Breast epithelium (tissue), 4 donors: ENCODE measurements around the gene PLEKHM2. TPM values are rescaled to one million over a fixed set of nuclear protein-coding genes. Genes with fewer than 3 reads are reported as not detected.

Experiments
- DNase-seq, 2 donors: peaks; one replicate each; pipeline ENCODE4 v3.0.0-alpha.2; 2019; ENCODE audit warnings: low spot score in 2 of 2
- H3K27ac ChIP-seq, 2 donors: fragments of 200-600 bp; sonication (generic) in 1 of 2; one replicate each; pipeline ENCODE4 v1.5.1; 2016 to 2019; ENCODE audit warnings: mild to moderate bottlenecking in 1 of 2
- H3K27me3 ChIP-seq, 2 donors: fragments of 200-600 bp; sonication (generic) in 1 of 2; one replicate each; pipeline versions ENCODE4 v1.5.1 to v1.6.0; 2017 to 2019; ENCODE audit warnings: control low read depth in 1 of 2, mild to moderate bottlenecking in 1 of 2
- H3K36me3 ChIP-seq: fragments of 200-600 bp; one replicate; pipeline ENCODE4 v1.5.1; 2019
- H3K4me1 ChIP-seq, 2 donors: fragments of 200-600 bp; sonication (generic); one replicate each; pipeline ENCODE4 v1.5.1; 2016 to 2019; ENCODE audit warnings: control low read depth in 1 of 2
- H3K4me3 ChIP-seq, 3 donors: fragments of 200-600 bp; sonication (generic); 1 replicate in 2 of 3; 2 replicates in 1 of 3; pipeline ENCODE4 v1.5.1; 2016 to 2019; ENCODE audit warnings: mild to moderate bottlenecking in 3 of 3, moderate library complexity in 2 of 3
- H3K9me3 ChIP-seq, 2 donors: fragments of 200-600 bp; sonication (generic) in 1 of 2; one replicate each; pipeline ENCODE4 v1.5.1; 2016 to 2019; ENCODE audit warnings: control low read depth in 1 of 2
- CTCF ChIP-seq, 3 donors: fragments of 450-650 bp; IDR thresholded peaks; one replicate each; pipeline ENCODE4 v1.5.1; 2016 to 2017; ENCODE audit warnings: antibody characterized with exemption in 3 of 3, mild to moderate bottlenecking in 3 of 3, moderate library complexity in 3 of 3
- POLR2A ChIP-seq: fragments of 450-650 bp; IDR thresholded peaks from one replicate; pipeline ENCODE4 v1.6.1; 2016; ENCODE audit warnings: antibody characterized with exemption, mild to moderate bottlenecking, moderate library complexity
- POLR2AphosphoS5 ChIP-seq, 3 donors: sonication (generic); formaldehyde crosslinking; IDR thresholded peaks; one replicate each; pipeline ENCODE4 v1.6.1; 2017; ENCODE audit warnings: antibody characterized with exemption in 3 of 3
- intact Hi-C: fragments of 100-400 bp; cut with DNase I; formaldehyde crosslinking; loops from one replicate; pipeline ENCODE4 v1.15.1; 2023; ENCODE audit warnings: low total_unique reads
- total RNA-seq, 3 donors: library from RNA; depleted of rRNA; stranded (reverse); fragments of >200 nt; gene quantifications; one replicate each; pipeline ENCODE4 v1.1.0, GENCODE V29; 2016

PLEKHM2 gene
- total RNA-seq, 3 donors from 2014 or later = 29.7 to 56.5 (median 41.6) TPM

- Histone ChIP-seq H3K36me3 (no peaks in the 10 kb centered on the region), H3K4me3 (no peak overlapping the region), H3K9me3 (no peaks in the 10 kb centered on the region), H3K27me3 (no peaks in the 10 kb centered on the region), H3K4me1 (no peaks in the 10 kb centered on the region), H3K27ac (no peak overlapping the region)
- TF ChIP-seq CTCF (IDR thresholded peaks at IDR 0.05) (no peak), POLR2A (no peak), POLR2AphosphoS5 (IDR thresholded peaks at IDR 0.05) (no peak)
- no peak for DNase-seq
- intact Hi-C loops = no loop called here
Measured at GRCh38 chr1:15668089-15668754, 15.9 kb upstream of the PLEKHM2 start.

- no peak for DNase-seq
- H3K4me3 ChIP-seq = no peak overlapping the region
- no peak overlapping the region for H3K27ac ChIP-seq
- intact Hi-C loops = no loop called here
- no peaks in the 10 kb centered on the region for H3K27me3 ChIP-seq
- TF ChIP-seq POLR2AphosphoS5 (IDR thresholded peaks at IDR 0.05) (no peak), CTCF (IDR thresholded peaks at IDR 0.05) (no peak), POLR2A (no peak)
- no peaks in the 10 kb centered on the region for H3K9me3 ChIP-seq
- H3K36me3 ChIP-seq = no peaks in the 10 kb centered on the region
- H3K4me1 ChIP-seq = no peaks in the 10 kb centered on the region
Measured at GRCh38 chr1:15669074-15669473, 15.0 kb upstream of the PLEKHM2 start.

GRCh38 chr1:15669864-15670263 lies 14.3 kb upstream of the PLEKHM2 start:
- intact Hi-C loops = no loop called here
- no peaks in the 10 kb centered on the region for H3K4me1 ChIP-seq
- H3K9me3 ChIP-seq = no peaks in the 10 kb centered on the region
- no peaks in the 10 kb centered on the region for H3K27me3 ChIP-seq
- H3K4me3 ChIP-seq = no peak overlapping the region
- H3K27ac ChIP-seq = no peak overlapping the region
- TF ChIP-seq POLR2AphosphoS5 (IDR thresholded peaks at IDR 0.05) (no peak), CTCF (IDR thresholded peaks at IDR 0.05) (no peak)
- no peaks in the 10 kb centered on the region for H3K36me3 ChIP-seq
- no peak for DNase-seq

- Histone ChIP-seq H3K4me1 (no peaks in the 10 kb centered on the region), H3K27ac (no peak overlapping the region), H3K27me3 (no peaks in the 10 kb centered on the region), H3K9me3 (no peaks in the 10 kb centered on the region), H3K4me3 (no peak overlapping the region), H3K36me3 (no peaks in the 10 kb centered on the region)
- intact Hi-C loops = no loop called here
- DNase-seq = no peak
- TF ChIP-seq POLR2AphosphoS5 (IDR thresholded peaks at IDR 0.05) (no peak), POLR2A (no peak), CTCF (IDR thresholded peaks at IDR 0.05) (no peak)
Measured at GRCh38 chr1:15671430-15671829, 12.7 kb upstream of the PLEKHM2 start.

GRCh38 chr1:15674386-15675159 lies 9.5 kb upstream of the PLEKHM2 start:
- no peak for DNase-seq
- no peak for TF ChIP-seq POLR2A
- no peak for TF ChIP-seq CTCF (IDR thresholded peaks at IDR 0.05)
- no peak for TF ChIP-seq POLR2AphosphoS5 (IDR thresholded peaks at IDR 0.05)
- no peaks in the 10 kb centered on the region for H3K27me3 ChIP-seq
- H3K4me3 ChIP-seq = no peak overlapping the region
- intact Hi-C loops = no loop called here
- no peak overlapping the region for H3K27ac ChIP-seq
- no peaks in the 10 kb centered on the region for H3K4me1 ChIP-seq
- H3K36me3 ChIP-seq = no peaks in the 10 kb centered on the region
- H3K9me3 ChIP-seq = no peaks in the 10 kb centered on the region
